HCT116 (cell line): ENCODE results near the gene EPHB3.

ENCODE experiments used
- CEBPB ChIP-seq: IDR thresholded peaks from 2 replicates; pipeline ENCODE4 v1.6.1; 2012; ENCODE audit warnings: low read depth
- EGR1 ChIP-seq: IDR thresholded peaks from 2 replicates; pipeline ENCODE4 v1.6.1; 2012; ENCODE audit warnings: low read depth
- ELF1 ChIP-seq: IDR thresholded peaks from 2 replicates; pipeline ENCODE4 v1.6.1; 2012; ENCODE audit warnings: low read depth, borderline replicate concordance
- EZH2 ChIP-seq: fragments of 200-600 bp; sonication (generic); IDR thresholded peaks from 2 replicates; pipeline ENCODE4 v1.6.1; 2017; ENCODE audit warnings: antibody characterized with exemption, mixed run types
- EZH2phosphoT487 ChIP-seq: fragments of 200-600 bp; IDR thresholded peaks from 2 replicates; pipeline ENCODE4 v1.6.1; 2018; ENCODE audit warnings: antibody characterized with exemption, borderline replicate concordance
- JUND ChIP-seq: IDR thresholded peaks from 2 replicates; pipeline ENCODE4 v1.6.1; 2012
- POLR2A ChIP-seq: IDR thresholded peaks from 2 replicates; pipeline ENCODE4 v1.7.0; 2011; ENCODE audit warnings: borderline replicate concordance; ENCODE audit not compliant: insufficient read depth, insufficient read length; ENCODE audit errors: extremely low read depth
- POLR2AphosphoS5 ChIP-seq: IDR thresholded peaks from 2 replicates; pipeline ENCODE4 v1.6.1; 2011; ENCODE audit warnings: mild to moderate bottlenecking, low read depth, low read length, moderate library complexity
- RAD21 ChIP-seq: IDR thresholded peaks from 2 replicates; pipeline ENCODE4 v1.6.1; 2012; ENCODE audit warnings: low read depth, mild to moderate bottlenecking
- SRF ChIP-seq: IDR thresholded peaks from 2 replicates; pipeline ENCODE4 v1.6.1; 2012; ENCODE audit warnings: low read depth
- TF ChIP-seq, protein P1 (sequence below), 3 experiments: fragments of 200-600 bp in 1 of 3; sonication (generic) in 1 of 3; IDR thresholded peaks in 2 of 3; conservative IDR thresholded peaks in 1 of 3; 2 replicates each; pipeline ENCODE4 v1.5.1; 2012 to 2017; ENCODE audit warnings: low read depth in 2 of 3, low read length in 2 of 3, antibody characterized with exemption in 1 of 3, borderline replicate concordance in 1 of 3, control low read depth in 1 of 3, mild to moderate bottlenecking in 1 of 3, mixed read lengths in 1 of 3, mixed run types in 1 of 3, moderate library complexity in 1 of 3; ENCODE audit not compliant: insufficient read depth in 1 of 3
- TF ChIP-seq, protein P2 (sequence below): IDR thresholded peaks from 2 replicates; pipeline ENCODE4 v1.6.1; 2012

DNA sequence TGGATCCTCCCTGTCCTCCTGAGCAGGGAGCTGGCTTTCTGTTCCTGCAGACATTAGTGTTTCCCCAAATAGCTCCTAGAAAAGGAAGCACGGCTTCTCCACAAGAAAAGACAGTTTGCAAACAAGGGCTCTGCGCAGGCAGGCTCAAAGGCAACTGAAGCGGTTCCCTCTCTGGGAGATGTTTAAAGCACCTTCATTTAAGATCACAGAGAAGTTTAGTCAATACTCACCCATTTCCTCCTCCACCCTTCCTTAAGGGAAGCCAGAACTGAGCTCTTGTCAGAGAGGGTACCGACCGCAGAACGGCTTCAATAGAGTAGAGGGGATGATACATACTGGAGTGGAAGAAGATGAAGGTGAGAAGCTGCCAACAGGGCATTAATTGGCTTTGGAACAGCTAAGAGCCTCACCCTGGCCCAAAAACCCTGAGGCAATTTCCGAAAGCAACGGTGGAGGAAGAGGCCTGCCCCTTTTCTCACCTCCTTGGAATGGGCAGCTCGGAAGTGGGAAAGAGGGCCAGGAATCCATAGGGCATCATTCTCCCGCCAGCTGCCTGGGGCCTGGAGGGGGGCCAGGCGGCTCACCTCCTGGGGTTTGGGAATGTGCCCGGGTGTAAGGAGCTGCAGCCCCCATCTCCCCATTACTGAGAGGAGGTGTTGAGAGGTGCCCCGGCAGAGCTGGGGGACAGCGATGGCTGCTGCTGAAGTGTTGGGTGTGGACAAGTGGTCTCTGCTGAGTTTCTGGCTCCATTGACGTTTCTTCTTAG lies 4.8 kb upstream of the EPHB3 start:
- TF ChIP-seq, protein P1, sequence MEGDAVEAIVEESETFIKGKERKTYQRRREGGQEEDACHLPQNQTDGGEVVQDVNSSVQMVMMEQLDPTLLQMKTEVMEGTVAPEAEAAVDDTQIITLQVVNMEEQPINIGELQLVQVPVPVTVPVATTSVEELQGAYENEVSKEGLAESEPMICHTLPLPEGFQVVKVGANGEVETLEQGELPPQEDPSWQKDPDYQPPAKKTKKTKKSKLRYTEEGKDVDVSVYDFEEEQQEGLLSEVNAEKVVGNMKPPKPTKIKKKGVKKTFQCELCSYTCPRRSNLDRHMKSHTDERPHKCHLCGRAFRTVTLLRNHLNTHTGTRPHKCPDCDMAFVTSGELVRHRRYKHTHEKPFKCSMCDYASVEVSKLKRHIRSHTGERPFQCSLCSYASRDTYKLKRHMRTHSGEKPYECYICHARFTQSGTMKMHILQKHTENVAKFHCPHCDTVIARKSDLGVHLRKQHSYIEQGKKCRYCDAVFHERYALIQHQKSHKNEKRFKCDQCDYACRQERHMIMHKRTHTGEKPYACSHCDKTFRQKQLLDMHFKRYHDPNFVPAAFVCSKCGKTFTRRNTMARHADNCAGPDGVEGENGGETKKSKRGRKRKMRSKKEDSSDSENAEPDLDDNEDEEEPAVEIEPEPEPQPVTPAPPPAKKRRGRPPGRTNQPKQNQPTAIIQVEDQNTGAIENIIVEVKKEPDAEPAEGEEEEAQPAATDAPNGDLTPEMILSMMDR (IDR thresholded peaks at IDR 0.05 in 2 of 3, conservative IDR thresholded peaks at IDR 0.05 in 1 of 3; ENCODE audit: borderline replicate concordance in 1 of 3, insufficient read depth in 1 of 3, low read depth in 2 of 3, low read length in 2 of 3), result no peak
- no peak for TF ChIP-seq POLR2A
- no peak for TF ChIP-seq RAD21
- no peak for TF ChIP-seq EGR1
- TF ChIP-seq EZH2, result no peak
- TF ChIP-seq JUND, result no peak
- TF ChIP-seq POLR2AphosphoS5, result no peak
- TF ChIP-seq ELF1, result no peak
- no peak for TF ChIP-seq CEBPB
- TF ChIP-seq SRF, result no peak
- TF ChIP-seq EZH2phosphoT487, result no peak
- TF ChIP-seq, protein P2, sequence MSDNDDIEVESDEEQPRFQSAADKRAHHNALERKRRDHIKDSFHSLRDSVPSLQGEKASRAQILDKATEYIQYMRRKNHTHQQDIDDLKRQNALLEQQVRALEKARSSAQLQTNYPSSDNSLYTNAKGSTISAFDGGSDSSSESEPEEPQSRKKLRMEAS, result no peak
